Omental fat pad (tissue), 4 donors: ENCODE measurements around the gene OR2A5. TPM values are rescaled to one million over a fixed set of nuclear protein-coding genes. Genes with fewer than 3 reads are reported as not detected.

Experiments
- ATAC-seq: fragments of 150-250 bp; one replicate; pipeline ENCODE4 v1.9.1; 2016; ENCODE audit warnings: mild to moderate bottlenecking, moderate library complexity; ENCODE audit not compliant: low FRiP score
- DNase-seq: peaks from one replicate; pipeline ENCODE4 v3.0.0-alpha.2; 2019; ENCODE audit warnings: low spot score
- small RNA-seq: library from RNA; depleted of rRNA; stranded (forward); fragments of <200 nt; gene quantifications from one replicate; pipeline ENCODE3, GENCODE V24; 2016
- total RNA-seq, 4 donors: library from RNA; depleted of rRNA; stranded (reverse); fragments of >200 nt; gene quantifications; one replicate each; pipeline ENCODE4 v1.1.0, GENCODE V29; 2016
- TF ChIP-seq, protein P1 (sequence below), 3 donors: fragments of 450-650 bp; IDR thresholded peaks; one replicate each; pipeline ENCODE4 v1.5.1; 2016 to 2017; ENCODE audit warnings: antibody characterized with exemption in 3 of 3, mild to moderate bottlenecking in 3 of 3, moderate library complexity in 2 of 3

Gene OR2A5
- total RNA-seq, 4 donors from 2014 or later = not detected

GRCh38 chr7:144105211-144105610 is 56.5 kb downstream of the OR2A5 start:
- TF ChIP-seq, protein P1, sequence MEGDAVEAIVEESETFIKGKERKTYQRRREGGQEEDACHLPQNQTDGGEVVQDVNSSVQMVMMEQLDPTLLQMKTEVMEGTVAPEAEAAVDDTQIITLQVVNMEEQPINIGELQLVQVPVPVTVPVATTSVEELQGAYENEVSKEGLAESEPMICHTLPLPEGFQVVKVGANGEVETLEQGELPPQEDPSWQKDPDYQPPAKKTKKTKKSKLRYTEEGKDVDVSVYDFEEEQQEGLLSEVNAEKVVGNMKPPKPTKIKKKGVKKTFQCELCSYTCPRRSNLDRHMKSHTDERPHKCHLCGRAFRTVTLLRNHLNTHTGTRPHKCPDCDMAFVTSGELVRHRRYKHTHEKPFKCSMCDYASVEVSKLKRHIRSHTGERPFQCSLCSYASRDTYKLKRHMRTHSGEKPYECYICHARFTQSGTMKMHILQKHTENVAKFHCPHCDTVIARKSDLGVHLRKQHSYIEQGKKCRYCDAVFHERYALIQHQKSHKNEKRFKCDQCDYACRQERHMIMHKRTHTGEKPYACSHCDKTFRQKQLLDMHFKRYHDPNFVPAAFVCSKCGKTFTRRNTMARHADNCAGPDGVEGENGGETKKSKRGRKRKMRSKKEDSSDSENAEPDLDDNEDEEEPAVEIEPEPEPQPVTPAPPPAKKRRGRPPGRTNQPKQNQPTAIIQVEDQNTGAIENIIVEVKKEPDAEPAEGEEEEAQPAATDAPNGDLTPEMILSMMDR (IDR thresholded peaks at IDR 0.05) = no peak
- ATAC-seq = no peak

More at GRCh38 chr7:144105211-144105610, 56.5 kb downstream of the OR2A5 start:
- no peak for DNase-seq

Small RNA genes lying within 50 kb of the gene (small RNA-seq; reads per million reads assigned to genes)
- gene OR2A41P = not detected

Other genes with a start within 250 kb of the OR2A5 start
- gene TCAF1, start 146.8 kb upstream of the OR2A5 start, total RNA-seq = 10 to 100 TPM; 29.3 to 67.4 (median 56.3) TPM
- gene OR2F2, start 113.7 kb upstream of the OR2A5 start, total RNA-seq = not detected
- not detected for gene OR2F1, start 94.1 kb upstream of the OR2A5 start, total RNA-seq
- not detected for gene OR6B1, start 48.6 kb upstream of the OR2A5 start, total RNA-seq
- not detected for gene OR2A25, start 20.9 kb downstream of the OR2A5 start, total RNA-seq
- not detected for gene OR2A12, start 37.3 kb downstream of the OR2A5 start, total RNA-seq
- gene OR2A2, start 60.6 kb downstream of the OR2A5 start, total RNA-seq = not detected
- not detected for gene OR2A14, start 74.2 kb downstream of the OR2A5 start, total RNA-seq
- gene CTAGE4, start 134.5 kb downstream of the OR2A5 start, total RNA-seq = 1 to 10 TPM in 3 of 4 donors, not detected in 1; 1.8 to 6.7 (median 2.3) TPM
- 1 to 10 TPM; 2.8 to 6.7 (median 4.1) TPM for gene ARHGEF35, start 146.9 kb downstream of the OR2A5 start, total RNA-seq
- gene OR2A42, start 190.7 kb downstream of the OR2A5 start, total RNA-seq = 1 to 10 TPM in 1 of 4 donors, not detected in 3; 1.0 TPM
- 10 to 100 TPM in 1 of 4 donors, 1 to 10 TPM in 3; 3.1 to 16.9 (median 4.1) TPM for gene OR2A7, start 215.8 kb downstream of the OR2A5 start, total RNA-seq
- gene CTAGE8, start 220.3 kb downstream of the OR2A5 start, total RNA-seq = 1 to 10 TPM in 1 of 4 donors, under 1 TPM in 3; 0.32 to 1.3 (median 0.56) TPM